NCI-H226 (cell line): Measurements from ENCODE around the gene AANAT.

Experiments used
- DNase-seq: peaks from one replicate; pipeline ENCODE4 v3.0.0-alpha.2; 2015

Gene AANAT

GRCh38 chr17:76467366-76467765 lies at the start of gene AANAT:
TSS of gene AANAT (plus strand) at chr17:76467603. CDS start at chr17:76468747, 1,144 bp downstream.
- no peak for DNase-seq

GRCh38 chr17:76419576-76420260 lies 47.7 kb upstream of the AANAT start:
- DNase-seq, result no peak

GRCh38 chr17:76420356-76421043 lies 46.9 kb upstream of the AANAT start:
- DNase-seq, result no peak

- DNase-seq, result no peak
Measured at GRCh38 chr17:76421044-76421407, 46.4 kb upstream of the AANAT start.

- DNase-seq, result no peak
Measured at GRCh38 chr17:76422406-76422805, 45.0 kb upstream of the AANAT start.

GRCh38 chr17:76422860-76423259 lies 44.5 kb upstream of the AANAT start:
- no peak for DNase-seq

- no peak for DNase-seq
Measured at GRCh38 chr17:76426853-76427252, 40.5 kb upstream of the AANAT start.

- DNase-seq, result no peak
Measured at GRCh38 chr17:76427501-76428231, 39.7 kb upstream of the AANAT start.

- no peak for DNase-seq
Measured at GRCh38 chr17:76428511-76428910, 38.9 kb upstream of the AANAT start.

GRCh38 chr17:76431509-76431908 lies 35.9 kb upstream of the AANAT start:
- no peak for DNase-seq

- DNase-seq, result no peak
Measured at GRCh38 chr17:76432004-76432403, 35.4 kb upstream of the AANAT start.

- DNase-seq, result no peak
Measured at GRCh38 chr17:76432712-76433336, 34.6 kb upstream of the AANAT start.

GRCh38 chr17:76433693-76434092 lies 33.7 kb upstream of the AANAT start:
- no peak for DNase-seq

GRCh38 chr17:76434870-76435269 lies 32.5 kb upstream of the AANAT start:
- DNase-seq, result no peak

GRCh38 chr17:76435751-76436150 lies 31.7 kb upstream of the AANAT start:
- no peak for DNase-seq

- DNase-seq, result no peak
Measured at GRCh38 chr17:76437467-76438402, 29.7 kb upstream of the AANAT start.

- DNase-seq, result no peak
Measured at GRCh38 chr17:76438906-76439305, 28.5 kb upstream of the AANAT start.

GRCh38 chr17:76439314-76439928 lies 28.0 kb upstream of the AANAT start:
- DNase-seq, result no peak

- DNase-seq, result no peak
Measured at GRCh38 chr17:76440751-76441362, 26.5 kb upstream of the AANAT start.

- no peak for DNase-seq
Measured at GRCh38 chr17:76441686-76442340, 25.6 kb upstream of the AANAT start.
